ENCODE data around the gene EHD1.

Gene EHD1

GRCh38 chr11:64888729-64889511 is 10.5 kb upstream of the EHD1 start:
- no peak for TF ChIP-seq EZH2phosphoT487 (IDR thresholded peaks at IDR 0.05; ENCODE audit: borderline replicate concordance)
- no peak for TF ChIP-seq CTCF (conservative IDR thresholded peaks at IDR 0.05; ENCODE audit: low read length)
- Histone ChIP-seq H3K9me2 (replicated peaks; ENCODE audit: low read depth, low read length) (no peaks in the 10 kb centered on the region), H2AFZ (ENCODE audit: low read length) (no peak overlapping the region), H3K4me3 (ENCODE audit: low read length, poor library complexity, severe bottlenecking) (no peak overlapping the region), H3K9ac (ENCODE audit: low read depth, low read length, poor library complexity, severe bottlenecking) (no peak overlapping the region), H4K20me1 (ENCODE audit: insufficient read depth, low read length, poor library complexity, severe bottlenecking) (no peaks in the 10 kb centered on the region), H3F3A (ENCODE audit: low read depth) (no peaks in the 10 kb centered on the region), H3K36me3 (ENCODE audit: insufficient read depth, low read length) (no peaks in the 10 kb centered on the region), H3K9me3 (ENCODE audit: insufficient read depth, low read depth, low read length) (no peaks in the 10 kb centered on the region), H3K79me2 (ENCODE audit: insufficient read depth, low read length) (no peaks in the 10 kb centered on the region), H3K4me1 (ENCODE audit: insufficient read depth, low read length, poor library complexity, severe bottlenecking) (peaks cover 11% of the 10 kb centered on the region), H3K4me2 (ENCODE audit: low read depth, low read length, poor library complexity, severe bottlenecking) (no peak overlapping the region), H3K27me3 (ENCODE audit: insufficient read depth, low read length, poor library complexity, severe bottlenecking) (no peaks in the 10 kb centered on the region)

GRCh38 chr11:64888406-64888728 is 9.9 kb upstream of the EHD1 start:
- Histone ChIP-seq H3K9ac (ENCODE audit: low read depth, low read length, poor library complexity, severe bottlenecking) (peak overlapping the region; percentile 41), H3K27me3 (ENCODE audit: insufficient read depth, low read length, poor library complexity, severe bottlenecking) (no peaks in the 10 kb centered on the region), H3K79me2 (ENCODE audit: insufficient read depth, low read length) (no peaks in the 10 kb centered on the region), H3K4me3 (ENCODE audit: low read length, poor library complexity, severe bottlenecking) (peak overlapping the region; percentile 64), H3K9me2 (replicated peaks; ENCODE audit: low read depth, low read length) (no peaks in the 10 kb centered on the region), H3K9me3 (ENCODE audit: insufficient read depth, low read depth, low read length) (no peaks in the 10 kb centered on the region), H3K4me2 (ENCODE audit: low read depth, low read length, poor library complexity, severe bottlenecking) (peak overlapping the region; percentile 68), H3K4me1 (ENCODE audit: insufficient read depth, low read length, poor library complexity, severe bottlenecking) (peaks cover 11% of the 10 kb centered on the region), H4K20me1 (ENCODE audit: insufficient read depth, low read length, poor library complexity, severe bottlenecking) (no peaks in the 10 kb centered on the region), H3K36me3 (ENCODE audit: insufficient read depth, low read length) (no peaks in the 10 kb centered on the region), H2AFZ (ENCODE audit: low read length) (peak overlapping the region; percentile 78), H3F3A (ENCODE audit: low read depth) (no peaks in the 10 kb centered on the region)
- TF ChIP-seq EZH2phosphoT487 (IDR thresholded peaks at IDR 0.05; ENCODE audit: borderline replicate concordance) (no peak), CTCF (conservative IDR thresholded peaks at IDR 0.05; ENCODE audit: low read length) (no peak)

- Histone ChIP-seq H3K4me1 (ENCODE audit: insufficient read depth, low read length, poor library complexity, severe bottlenecking) (peaks cover 11% of the 10 kb centered on the region), H3K9me2 (replicated peaks; ENCODE audit: low read depth, low read length) (no peaks in the 10 kb centered on the region), H3K79me2 (ENCODE audit: insufficient read depth, low read length) (no peaks in the 10 kb centered on the region), H3K9ac (ENCODE audit: low read depth, low read length, poor library complexity, severe bottlenecking) (peak overlapping the region; percentile 41), H3K36me3 (ENCODE audit: insufficient read depth, low read length) (no peaks in the 10 kb centered on the region), H2AFZ (ENCODE audit: low read length) (peak overlapping the region; percentile 78), H3F3A (ENCODE audit: low read depth) (no peaks in the 10 kb centered on the region), H3K9me3 (ENCODE audit: insufficient read depth, low read depth, low read length) (no peaks in the 10 kb centered on the region), H3K4me3 (ENCODE audit: low read length, poor library complexity, severe bottlenecking) (peak overlapping the region; percentile 64), H4K20me1 (ENCODE audit: insufficient read depth, low read length, poor library complexity, severe bottlenecking) (no peaks in the 10 kb centered on the region), H3K4me2 (ENCODE audit: low read depth, low read length, poor library complexity, severe bottlenecking) (peak overlapping the region; percentile 68), H3K27me3 (ENCODE audit: insufficient read depth, low read length, poor library complexity, severe bottlenecking) (no peaks in the 10 kb centered on the region)
- TF ChIP-seq EZH2phosphoT487 (IDR thresholded peaks at IDR 0.05; ENCODE audit: borderline replicate concordance) (no peak), CTCF (conservative IDR thresholded peaks at IDR 0.05; ENCODE audit: low read length) (peak; percentile 76)
Observed at GRCh38 chr11:64887757-64888405, 9.5 kb upstream of the EHD1 start.
